NCI-H187 treated with DMSO at 0.1 percent for 48 hours (cell line): ENCODE results near the gene FEN1.

Experiments
- DNase-seq: peaks from one replicate; lab custom pipeline; 2025; lab: John Stamatoyannopoulos, UW

Gene FEN1

DNA sequence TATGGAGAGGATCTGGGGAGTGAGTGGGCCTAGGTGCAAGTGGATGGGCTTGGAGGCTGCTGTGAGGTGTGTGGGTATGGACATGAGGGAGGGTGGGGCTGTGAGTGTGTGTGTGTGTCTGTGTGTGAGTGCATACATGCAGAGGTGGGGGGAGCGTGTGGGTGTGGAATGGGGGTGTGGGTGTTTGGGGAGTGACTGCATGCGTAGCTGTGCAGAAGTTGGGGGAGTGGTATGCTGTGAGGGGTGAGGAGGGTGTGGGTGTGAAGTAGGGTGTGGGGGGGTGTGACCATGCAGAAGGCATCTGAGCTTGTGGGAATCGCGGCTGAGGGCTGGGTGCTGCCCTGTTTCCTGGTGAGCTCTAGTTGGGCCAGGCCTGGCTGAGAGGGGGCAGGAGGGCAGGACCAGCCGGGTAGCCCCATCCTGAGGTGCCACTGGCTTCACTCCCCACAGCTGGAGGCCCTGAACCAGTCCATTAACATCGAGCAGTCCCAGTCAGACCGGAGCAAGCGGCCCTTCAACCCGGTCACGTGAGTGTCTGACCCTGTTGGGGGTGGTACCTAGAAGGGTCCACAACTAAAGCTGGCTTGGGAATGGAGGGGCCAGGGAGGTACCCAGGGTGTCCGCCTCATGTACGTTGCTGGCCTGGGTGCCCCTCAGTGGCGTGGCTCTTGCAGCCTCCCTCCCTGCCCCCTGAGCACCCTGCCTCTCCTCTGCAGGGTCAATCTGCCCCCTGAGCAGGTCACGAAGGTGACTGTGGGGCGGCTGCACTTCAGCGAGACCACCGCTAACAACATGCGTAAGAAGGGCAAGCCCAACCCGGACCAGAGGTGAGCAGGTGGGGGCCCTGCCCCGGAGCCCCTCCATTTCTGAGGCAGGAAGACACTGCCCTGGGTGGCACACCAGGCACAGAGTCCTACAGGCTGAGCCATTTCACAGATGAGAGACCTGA is 16.8 kb upstream of the FEN1 start:
- DNase-seq: no peak

DNA sequence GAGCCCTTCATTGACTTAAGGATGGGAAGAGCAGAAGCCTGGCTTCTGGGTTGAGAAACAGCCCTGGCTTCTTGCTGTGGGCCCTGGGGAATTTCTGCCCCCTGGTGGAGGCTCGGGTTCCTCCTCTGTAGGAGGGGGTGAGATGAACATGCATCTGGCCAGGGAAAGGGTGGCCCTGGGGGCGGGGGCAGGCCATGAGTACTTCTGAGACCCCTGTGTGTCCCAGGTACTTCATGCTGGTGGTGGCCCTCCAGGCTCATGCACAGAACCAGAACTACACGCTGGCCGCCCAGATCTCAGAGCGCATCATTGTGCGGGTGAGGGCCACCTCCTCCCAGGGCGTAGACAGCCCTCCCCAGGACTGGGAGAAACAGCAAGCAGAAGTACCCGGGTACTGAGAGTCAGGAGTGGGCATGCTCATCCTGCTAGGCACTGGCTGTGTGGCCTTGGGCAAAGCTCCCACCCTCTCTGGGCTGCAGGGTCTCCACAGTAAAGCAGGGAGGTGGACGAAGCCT is 16.1 kb upstream of the FEN1 start:
- no peak for DNase-seq

DNA sequence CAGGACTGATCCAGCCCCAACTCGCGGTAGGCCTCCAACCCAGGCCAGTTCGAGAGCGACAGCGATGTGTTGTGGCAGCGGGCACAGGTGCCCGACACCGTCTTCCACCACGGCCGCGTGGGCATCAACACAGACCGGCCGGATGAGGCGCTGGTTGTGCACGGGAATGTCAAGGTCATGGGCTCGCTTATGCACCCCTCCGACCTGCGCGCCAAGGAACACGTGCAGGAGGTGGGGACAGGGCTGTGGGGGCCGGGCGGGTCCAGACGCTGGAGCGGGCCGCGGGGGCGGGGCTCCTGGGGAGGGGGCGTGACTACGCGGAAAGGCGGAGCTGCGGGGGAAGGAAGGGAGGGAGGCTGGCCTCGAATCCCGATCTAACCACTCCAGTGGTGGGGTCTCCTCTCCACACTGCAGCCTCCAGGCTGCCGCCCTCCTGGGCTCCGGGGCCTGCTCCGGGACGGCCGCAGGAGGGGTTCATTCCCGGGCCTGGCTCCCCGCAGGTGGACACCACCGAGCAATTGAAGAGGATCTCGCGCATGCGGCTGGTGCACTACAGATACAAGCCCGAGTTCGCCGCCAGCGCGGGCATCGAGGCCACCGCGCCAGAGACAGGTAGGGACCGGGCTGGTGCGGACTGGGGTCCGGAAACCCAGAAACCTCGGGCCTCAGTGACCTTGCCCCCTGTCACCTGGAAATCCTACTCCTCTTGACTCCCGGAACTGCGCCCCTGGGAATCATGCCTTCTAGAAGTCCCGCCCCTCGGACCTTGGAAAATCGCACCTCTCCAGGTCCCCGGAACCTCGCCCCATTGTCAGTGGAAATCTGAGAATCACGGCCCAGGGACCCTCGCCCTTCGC is 15.2 kb upstream of the FEN1 start:
- no peak for DNase-seq

DNA sequence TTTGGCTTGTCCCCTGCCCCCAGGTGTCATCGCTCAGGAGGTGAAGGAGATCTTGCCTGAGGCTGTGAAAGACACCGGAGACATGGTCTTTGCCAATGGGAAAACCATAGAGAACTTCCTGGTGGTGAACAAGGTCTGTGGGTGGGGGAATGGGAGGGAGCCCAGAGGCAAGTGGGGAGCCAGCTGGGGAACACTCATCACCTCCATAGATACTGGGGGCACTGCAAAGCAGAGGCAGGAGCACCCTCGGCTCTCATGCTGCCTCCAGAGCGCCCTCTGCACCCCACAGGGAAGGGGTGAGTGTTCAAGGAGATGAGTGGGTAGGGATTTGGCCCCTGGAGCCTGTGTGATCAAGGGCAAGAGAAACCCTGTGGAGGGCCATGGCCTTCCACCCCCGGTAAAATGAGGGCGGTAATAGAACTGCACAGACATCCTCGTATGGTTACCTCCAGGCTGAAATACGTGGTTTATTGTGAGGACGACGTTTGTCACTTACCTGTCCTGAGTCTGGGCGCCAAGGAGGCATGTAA is 14.3 kb upstream of the FEN1 start:
- no peak for DNase-seq

DNA sequence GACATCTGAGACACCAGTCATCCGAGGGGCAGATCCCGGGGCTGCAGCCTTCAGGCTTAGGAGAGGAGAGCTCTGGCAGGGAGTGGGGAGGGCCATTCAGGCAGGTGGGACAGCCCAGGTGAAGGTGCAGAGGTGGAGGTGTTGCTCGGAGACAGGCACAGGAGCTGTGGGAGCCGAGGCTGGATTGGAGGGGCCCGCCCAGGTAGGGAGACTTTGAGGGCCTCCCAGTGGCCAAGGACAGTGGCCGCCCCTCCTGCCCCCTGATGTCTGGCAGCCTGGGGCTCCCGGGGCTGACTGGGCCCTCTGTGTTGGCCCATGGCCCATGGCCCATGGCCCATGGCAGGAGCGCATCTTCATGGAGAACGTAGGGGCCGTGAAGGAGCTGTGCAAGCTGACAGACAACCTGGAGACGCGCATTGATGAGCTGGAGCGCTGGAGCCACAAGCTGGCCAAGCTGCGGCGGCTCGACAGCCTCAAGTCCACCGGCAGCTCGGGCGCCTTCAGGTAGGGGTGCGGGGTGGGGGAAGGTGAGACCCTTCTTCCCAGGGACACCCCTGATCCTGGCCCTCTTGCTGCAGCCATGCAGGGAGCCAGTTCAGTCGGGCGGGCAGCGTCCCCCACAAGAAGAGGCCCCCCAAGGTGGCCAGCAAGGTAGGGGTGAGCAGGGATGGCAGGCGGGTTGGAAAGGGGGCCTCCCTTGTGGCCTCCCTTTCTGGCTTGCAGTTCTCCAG is 13.6 kb upstream of the FEN1 start:
- DNase-seq: no peak

DNA sequence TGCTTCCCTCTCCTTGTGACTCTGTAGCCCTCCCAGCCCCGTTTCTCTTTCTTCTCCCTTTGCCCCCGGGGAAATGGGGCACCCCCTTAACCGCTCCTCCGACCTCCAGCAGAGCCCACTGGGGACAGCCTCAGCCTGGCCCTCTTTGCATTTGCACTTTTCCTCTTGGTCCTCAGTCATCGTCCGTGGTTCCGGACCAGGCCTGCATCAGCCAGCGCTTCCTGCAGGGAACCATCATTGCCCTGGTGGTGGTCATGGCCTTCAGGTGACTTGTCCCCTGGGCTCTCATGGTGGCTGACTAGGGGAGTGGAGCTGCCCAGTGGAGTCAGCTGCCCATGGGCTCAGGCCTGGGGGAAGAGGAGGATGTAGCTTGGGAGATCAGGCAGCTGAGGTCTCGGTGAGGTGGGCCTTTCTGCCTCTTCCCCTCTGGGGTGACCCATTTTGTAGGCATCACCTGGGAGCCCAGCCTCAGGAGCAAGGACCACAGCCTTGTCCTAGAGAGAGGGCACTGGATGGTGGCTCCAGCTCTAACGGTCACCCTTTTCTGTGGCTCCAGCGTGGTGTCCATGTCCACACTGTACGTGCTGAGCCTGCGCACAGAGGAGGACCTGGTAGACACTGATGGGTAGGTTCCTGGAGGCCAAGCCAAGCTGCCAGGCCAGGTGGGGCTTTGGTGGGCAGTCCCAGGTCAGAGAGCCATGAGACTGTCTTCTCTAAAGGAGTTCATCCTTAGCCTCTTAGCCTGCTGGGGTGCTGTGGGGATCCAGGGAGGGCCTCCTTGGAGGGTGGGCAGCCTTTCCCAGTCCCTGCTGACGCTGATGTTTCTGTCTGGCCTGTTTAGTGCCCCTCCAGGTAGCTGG is 12.8 kb upstream of the FEN1 start:
- no peak for DNase-seq

DNA sequence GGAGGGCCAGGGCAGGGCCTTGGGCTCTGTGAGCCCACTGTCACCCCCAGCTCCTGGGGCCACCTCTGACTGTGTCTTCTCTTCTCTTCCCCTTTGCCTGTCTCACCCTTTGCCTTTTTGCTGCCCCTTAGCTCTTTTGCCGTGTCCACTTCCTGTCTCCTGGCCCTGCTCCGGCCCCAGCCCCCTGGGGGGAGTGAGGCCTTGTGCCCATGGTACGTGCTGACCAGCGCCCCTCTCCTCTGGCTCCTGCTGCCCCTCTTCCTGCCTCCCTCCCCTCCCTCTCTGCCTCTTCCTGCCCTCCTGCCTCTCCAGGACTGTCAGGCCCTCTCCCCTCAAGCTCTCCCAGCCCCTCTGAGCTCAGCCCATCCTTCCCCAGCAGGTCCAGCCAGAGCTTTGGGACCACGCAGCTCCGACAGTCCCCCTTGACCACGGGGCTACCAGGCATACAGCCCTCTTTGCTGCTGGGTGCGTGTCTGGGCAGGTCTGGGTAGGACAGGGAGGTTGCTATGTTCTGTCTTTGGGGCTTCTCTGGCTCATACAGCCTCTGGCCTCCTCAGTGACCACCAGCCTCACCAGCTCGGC is 12.0 kb upstream of the FEN1 start:
- no peak for DNase-seq

DNA sequence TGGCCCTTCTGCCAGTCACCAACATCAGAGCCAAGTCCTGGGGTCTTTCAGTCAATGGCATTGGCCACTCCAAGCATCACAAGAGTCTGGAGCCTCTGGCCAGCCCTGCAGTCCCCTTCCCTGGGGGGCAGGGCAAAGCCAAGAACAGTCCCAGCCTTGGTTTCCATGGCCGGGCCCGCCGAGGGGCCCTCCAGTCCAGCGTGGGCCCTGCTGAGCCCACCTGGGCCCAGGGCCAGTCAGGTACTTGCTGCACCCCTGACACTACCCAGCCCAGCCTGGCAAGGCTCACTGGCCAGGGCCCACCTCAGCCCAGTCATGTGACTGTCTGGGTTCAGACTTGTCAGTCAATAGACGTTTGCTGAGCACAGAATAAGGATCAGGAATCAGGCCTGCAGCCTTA is 11.1 kb upstream of the FEN1 start:
- no peak for DNase-seq

DNA sequence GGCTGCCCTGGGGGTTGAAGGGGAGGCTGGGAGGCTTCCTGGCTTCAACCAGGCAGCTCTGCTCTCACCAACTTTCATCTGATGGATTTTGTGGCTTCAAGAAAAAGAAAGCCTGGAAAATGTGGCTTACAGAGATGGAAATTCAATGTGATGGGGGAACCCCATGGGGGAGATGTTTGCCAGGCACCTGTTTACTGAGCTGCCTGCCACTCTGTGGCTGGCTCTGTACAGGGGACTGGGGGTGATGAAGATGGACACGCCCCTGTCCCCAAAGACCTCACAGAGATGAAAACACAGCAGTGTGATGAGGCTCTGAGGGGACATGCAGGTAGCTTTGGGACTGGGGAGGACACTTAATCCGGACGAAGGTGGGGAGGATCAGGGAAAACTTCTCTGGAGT is 10.4 kb upstream of the FEN1 start:
- DNase-seq: no peak

DNA sequence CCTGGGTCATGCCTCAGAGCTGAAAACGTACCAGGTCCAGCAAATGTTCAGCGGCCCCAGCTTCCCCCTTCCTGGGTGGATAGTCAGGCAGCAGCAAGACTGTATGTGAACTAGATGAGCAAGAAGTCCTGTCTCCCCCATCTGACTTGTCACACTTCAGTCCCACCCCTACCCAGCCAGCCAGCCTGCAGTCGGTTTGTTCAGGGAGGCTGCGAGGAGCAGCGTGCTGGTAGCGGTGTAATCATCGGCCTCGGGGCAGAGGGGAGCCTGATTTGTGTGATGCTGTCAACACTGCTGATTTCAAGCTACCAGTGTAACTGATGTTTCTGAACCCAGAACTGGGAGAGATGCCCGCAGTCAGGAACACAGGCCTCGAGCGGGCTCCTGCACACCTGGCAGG is 9.9 kb upstream of the FEN1 start:
- no peak for DNase-seq

DNA sequence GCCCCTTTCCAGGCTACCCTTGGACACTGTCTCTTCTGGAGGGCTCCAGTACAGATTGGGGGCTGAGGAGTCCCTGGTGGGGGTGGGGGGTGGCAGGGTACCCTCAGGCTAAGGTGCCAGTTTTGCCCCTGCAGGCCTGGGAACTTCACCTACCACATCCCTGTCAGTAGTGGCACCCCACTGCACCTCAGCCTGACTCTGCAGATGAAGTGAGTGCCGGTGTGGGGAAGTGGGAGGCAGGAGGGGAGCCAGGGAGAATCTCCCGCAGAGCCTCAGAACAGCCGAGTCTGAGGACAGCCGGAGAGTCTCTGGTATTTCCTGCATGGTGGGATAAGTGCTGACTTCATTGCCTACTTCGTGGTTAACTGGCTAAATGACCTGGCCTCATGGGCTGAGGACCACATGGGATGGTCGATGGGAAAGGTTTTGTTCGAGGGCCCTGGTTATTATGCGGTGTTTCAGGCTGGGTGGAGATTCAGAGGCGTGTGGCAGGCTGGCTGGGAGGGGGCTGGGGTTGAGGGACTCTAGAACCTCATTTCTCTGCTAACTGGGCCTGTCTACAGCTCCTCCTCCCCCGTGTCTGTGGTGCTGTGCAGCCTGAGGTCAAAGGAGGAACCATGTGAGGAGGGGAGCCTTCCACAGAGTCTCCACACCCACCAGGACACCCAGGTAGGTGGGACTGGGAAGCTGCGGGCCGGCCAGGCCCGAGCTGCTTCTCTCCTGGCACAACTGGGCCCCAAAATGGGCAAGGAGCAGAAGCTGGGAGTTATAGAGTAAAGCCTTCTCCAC is 8.8 kb upstream of the FEN1 start:
- no peak for DNase-seq

DNA sequence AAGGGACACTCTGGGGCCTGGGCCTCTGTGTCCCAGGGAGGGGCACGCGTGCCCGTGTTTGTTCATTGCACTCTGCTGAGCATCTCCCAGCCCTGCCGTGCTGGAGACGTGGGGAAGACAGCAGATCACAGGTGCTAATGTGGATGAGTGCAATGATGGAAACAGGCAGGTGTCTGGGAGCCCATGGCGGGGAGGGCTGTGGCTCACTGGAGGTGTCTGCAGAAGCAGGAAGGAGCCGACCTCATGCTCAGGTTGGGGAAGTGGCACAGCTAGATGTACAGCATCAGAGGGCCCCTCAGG is 8.3 kb upstream of the FEN1 start:
- DNase-seq: no peak

DNA sequence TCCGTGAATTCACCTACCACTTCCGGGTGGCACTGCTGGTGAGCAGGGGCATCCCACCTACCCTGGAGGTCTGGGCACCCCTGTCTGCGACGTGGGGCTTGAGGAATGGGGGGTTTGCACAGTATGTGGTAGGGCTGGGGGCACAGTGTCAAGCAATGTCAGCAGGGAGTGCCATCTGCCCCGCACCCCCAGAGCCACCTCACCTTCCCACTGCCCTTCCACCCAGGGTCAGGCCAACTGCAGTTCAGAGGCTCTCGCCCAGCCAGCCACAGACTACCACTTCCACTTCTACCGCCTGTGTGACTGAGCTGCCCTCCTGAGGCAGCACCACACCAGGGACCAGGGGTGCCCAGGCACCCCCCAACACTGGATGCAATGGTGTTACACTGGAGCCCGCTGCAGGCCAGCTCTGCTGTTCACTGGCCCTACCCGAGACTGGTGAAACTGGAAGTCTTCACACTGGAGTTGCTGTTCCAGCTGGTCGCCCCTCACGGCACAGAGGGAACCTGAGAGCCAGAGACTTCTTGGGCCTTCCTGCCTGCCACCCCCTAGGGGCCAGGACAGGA is 6.8 kb upstream of the FEN1 start:
- no peak for DNase-seq

DNA sequence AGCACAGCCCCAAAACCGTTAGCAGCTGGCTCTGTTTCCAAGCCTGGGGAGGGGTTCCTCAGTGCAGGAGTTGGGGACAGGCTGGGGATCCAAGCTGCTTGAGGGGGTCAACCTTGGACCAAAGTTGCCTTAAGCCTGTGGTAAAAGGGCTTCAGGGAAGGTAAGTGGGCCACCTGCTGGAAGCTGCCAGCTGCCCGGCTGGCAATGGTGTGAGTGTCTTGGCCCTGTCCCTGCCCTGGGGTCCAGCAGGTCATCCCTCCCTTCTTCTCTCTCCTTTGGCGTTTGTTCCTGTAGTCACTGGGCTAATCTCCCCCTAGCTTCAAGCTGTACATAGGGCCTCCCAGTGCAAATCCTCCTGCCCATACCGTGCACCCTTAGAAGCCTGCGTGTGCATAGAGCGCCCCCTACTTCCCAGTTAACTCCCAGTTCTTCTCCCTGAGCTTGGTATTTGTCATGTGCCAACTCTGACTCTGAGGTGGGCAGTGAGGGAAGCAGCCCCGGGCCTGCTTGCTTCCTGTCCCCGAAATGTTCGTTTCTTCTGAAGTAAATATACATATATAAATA is 4.7 kb upstream of the FEN1 start:
- no peak for DNase-seq

DNA sequence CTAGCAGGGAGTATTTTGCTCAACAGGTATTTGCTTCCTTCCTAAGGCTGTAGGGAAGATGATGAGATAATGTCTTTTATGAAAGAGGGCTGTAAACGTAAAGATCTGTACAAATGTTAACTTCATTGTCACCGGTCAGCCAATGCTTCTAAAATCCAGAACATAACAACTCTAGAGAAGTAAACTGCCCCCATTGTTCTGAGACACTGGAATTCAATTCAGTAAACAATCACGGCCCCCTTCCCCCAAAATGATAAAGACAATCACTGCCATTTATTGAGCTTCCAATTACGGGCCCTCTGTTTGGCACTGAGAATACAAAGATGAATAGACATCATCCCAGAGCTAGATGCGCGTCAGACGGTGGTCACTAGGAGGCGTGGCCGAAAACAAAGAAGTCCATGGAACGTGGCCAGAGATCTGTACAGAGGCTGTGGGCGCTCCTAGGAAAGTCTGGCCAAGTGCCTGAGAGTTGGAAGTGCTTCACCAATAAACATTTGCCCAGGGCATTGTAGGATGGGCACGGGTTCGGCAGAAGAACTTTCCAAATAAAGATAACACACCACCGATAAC is 888 bp upstream of the FEN1 start:
- no peak for DNase-seq

DNA sequence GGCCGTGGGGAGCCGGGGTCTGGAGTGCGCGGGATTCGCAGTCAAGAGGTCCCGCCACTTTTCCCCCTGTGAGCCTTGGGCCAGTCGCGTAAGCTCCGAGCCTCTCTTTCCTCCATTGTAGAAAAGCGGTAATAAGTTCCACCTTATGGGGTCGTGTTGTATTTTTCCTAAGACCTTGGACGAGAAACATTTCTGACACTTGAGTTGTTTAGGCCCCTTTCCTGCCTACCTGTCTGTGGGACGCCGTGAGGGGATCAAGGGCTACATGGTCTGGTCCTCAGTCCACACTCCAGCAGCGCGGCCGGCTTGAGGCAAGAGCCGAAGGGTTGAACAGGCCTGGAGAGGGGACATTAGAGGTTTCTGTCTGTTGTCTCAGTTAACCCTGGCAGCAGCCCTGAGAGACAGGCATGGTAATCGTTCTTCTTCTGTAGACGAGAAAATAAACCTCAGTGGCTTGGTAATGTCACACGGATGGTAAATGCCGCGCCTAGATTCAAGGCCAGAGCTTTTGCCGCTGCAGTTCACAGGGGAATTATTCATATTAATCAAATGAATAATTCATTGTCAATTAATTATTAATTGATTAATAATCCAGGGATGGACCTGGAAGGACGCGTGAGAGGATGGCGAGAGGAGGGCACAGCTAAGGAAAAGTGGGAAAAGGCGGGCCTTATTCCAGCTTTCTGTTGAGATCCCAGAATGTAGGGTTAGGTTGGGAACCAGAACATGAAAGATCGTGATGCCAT is 545 bp downstream of the FEN1 start:
- DNase-seq: no peak

DNA sequence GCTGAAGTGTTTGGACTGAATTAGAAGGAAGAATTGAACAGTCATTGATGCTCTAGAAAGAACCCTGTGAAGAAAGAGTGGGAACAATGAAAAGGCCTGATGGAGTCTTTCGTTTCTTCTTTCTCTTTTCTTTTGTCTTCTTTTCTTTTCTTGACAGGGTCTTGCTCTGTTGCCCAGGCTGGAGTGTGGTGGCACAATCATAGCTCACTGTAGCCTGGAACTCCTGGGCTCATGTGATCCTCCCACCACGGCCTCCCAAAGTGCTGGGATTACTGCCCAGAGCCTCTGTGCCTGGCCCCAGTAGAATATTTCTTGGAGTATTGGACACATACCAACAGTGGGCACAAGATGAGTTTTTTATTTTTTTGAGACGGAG is 1.1 kb downstream of the FEN1 start:
- DNase-seq: no peak

DNA sequence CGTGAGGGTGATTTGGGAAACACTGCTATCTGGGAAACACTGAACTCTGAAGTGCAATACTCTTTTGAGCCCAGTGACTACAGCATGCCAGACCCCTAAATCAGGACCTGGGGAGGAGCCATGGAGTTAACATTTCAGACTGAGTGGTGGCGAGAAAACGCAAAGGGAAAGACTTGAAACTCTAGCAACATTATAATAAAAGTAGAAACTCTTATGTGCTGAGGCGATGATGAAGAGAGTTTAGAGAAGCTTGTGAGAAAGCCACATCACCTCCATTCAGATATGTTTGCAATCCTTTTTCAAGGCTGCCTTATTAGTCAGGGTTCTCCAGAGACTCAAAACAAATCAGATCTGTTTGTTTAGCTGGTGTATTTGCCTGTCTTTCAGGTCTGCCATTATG is 1.9 kb downstream of the FEN1 start:
- no peak for DNase-seq
